Spleen (tissue), 7 donors: ENCODE data around the gene ADD3.

Source experiments
- CTCF ChIP-seq, 11 experiments: fragments of 200-600 bp in 7 of 11; fragments of 450-650 bp in 4 of 11; sonication (generic) in 4 of 11; IDR thresholded peaks in 8 of 11; conservative IDR thresholded peaks in 3 of 11; 1 replicate in 7 of 11; 2 replicates in 4 of 11; pipeline versions ENCODE4 v1.4.0 to v1.8.0; 2016 to 2021; ENCODE audit warnings: antibody characterized with exemption in 11 of 11, inconsistent platforms in 4 of 11, mild to moderate bottlenecking in 1 of 11
- POLR2A ChIP-seq, 3 donors: fragments of 450-650 bp; IDR thresholded peaks; one replicate each; pipeline ENCODE4 v1.5.1; 2017; ENCODE audit warnings: antibody characterized with exemption in 3 of 3, mild to moderate bottlenecking in 1 of 3
- POLR2AphosphoS5 ChIP-seq, 3 donors: sonication (generic); formaldehyde crosslinking; IDR thresholded peaks; one replicate each; pipeline ENCODE4 v1.5.1; 2017; ENCODE audit warnings: antibody characterized with exemption in 3 of 3
- donor health status: DM: no; HTN: no; CAD: no; lungs with moderate emphysema.
- donor health status: DM: no; HTN: no; CAD: no.
- donor health status: DM: no; HTN: no; CAD: no.

GRCh38 chr10:110023785-110024465 is 16.1 kb downstream of the ADD3 start:
- TF ChIP-seq POLR2A (IDR thresholded peaks at IDR 0.05) (no peak), POLR2AphosphoS5 (IDR thresholded peaks at IDR 0.05) (no peak), CTCF (IDR thresholded peaks at IDR 0.05 in 8 of 11, conservative IDR thresholded peaks at IDR 0.05 in 3 of 11) (no peak)
